ENCODE measurements around the gene USP5. TPM values are rescaled to one million over a fixed set of nuclear protein-coding genes. Genes with fewer than 3 reads are reported as not detected.

Gene USP5
- total and polyA plus RNA-seq, 2 of the 8 experiments (the other 6 are each of a cell fraction or from before 2014, with no cell fraction given): 66.5 to 148 TPM

DNA sequence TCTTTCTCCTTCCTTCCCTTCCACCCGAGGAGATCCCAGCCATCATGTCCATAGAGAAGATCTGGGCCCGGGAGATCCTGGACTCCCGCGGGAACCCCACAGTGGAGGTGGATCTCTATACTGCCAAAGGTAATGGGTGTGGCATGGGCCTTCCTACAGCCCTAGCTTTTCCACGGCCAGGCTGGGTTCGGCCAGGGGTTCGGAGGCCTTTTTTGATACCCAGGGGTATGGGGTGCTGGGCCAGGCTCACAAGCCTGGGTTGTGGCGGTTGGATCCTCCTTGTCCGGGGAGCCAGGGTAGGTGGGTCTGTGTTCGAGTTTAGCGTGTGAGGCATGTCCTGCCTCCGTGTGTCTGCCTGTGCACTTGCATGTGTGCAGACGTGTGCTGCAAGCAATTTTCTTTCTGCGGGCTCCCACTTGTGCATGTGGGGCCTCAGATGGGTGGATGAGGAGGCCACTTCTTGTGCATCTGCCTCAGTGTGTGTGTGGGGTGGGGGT is 63.9 kb downstream of the USP5 start:
- no peak overlapping the region for H3K56ac ChIP-seq (replicated peaks; ENCODE audit: insufficient read length, low read depth, low read length)
- no peak overlapping the region for H3K9ac ChIP-seq (replicated peaks in 1 of 4; ENCODE audit: extremely low read depth in 1 of 4, low read depth in 3 of 4, low read length in 3 of 4)
- FAIRE-seq (no peak), DNase-seq (ENCODE audit: low read depth in 1 of 2, low spot score in 2 of 2) (no peak)
- no peak overlapping the region for H4K5ac ChIP-seq (ENCODE audit: insufficient read length, low read depth, low read length)
- no peak overlapping the region for H3K27ac ChIP-seq (ENCODE audit: low read depth, low read length)
- ChIA-PET POLR2A (ENCODE audit: partially characterized antibody) (interaction anchor here (0.6 to 39.6 kb wide), 6 partner anchors 9 to 46 kb away, joined by 3 to 1027 read pairs (median 128); partner anchors contain the start of genes ATN1, C12orf57, LRRC23 and PTPN6), CTCF (ENCODE audit: partially characterized antibody) (interaction anchor here (1.2 to 9.3 kb wide), 6 partner anchors 9 to 46 kb away, joined by 3 to 74 read pairs (median 6); partner anchors contain the start of gene LRRC23)
- H3K9me3 ChIP-seq (ENCODE audit: insufficient read depth in 2 of 2, low read depth in 1 of 2, low read length in 1 of 2): no peaks in the 10 kb centered on the region
- H4K91ac ChIP-seq (replicated peaks; ENCODE audit: insufficient read length, low read length): no peak overlapping the region
- H3K27me3 ChIP-seq (replicated peaks in 1 of 4; ENCODE audit: control insufficient read depth in 3 of 4, extremely low read depth in 1 of 4, insufficient read depth in 3 of 4, low read length in 3 of 4): no peaks in the 10 kb centered on the region
- H3K36me3 ChIP-seq (ENCODE audit: control insufficient read depth in 2 of 4, insufficient read depth in 4 of 4, low read length in 3 of 4): peaks cover 10 to 46% (median 26%) of the 10 kb centered on the region in 4 experiments; a peak in 7 of 8 replicates
- H3K18ac ChIP-seq (ENCODE audit: extremely low read depth, low read length): no peak overlapping the region
- no peak overlapping the region for H2AFZ ChIP-seq (ENCODE audit: low read length)
- peak overlapping the region; percentile 97; the same call in 1 of the 2 replicates for H2BK15ac ChIP-seq (ENCODE audit: low read length)
- H3K79me1 ChIP-seq (ENCODE audit: low read depth, low read length): peaks cover 4% of the 10 kb centered on the region
- H3K79me2 ChIP-seq (ENCODE audit: control insufficient read depth in 1 of 2, insufficient read depth in 2 of 2, low read length in 2 of 2): peaks cover 0 to 9% of the 10 kb centered on the region in 2 experiments; a peak in 1 of 4 replicates
- peaks cover 0 to 18% (median 9%) of the 10 kb centered on the region in 4 experiments; a peak in 6 of 7 replicates for H3K4me1 ChIP-seq (replicated peaks in 1 of 4; ENCODE audit: control insufficient read depth in 3 of 4, insufficient read depth in 4 of 4, low read length in 3 of 4)
- H2BK12ac ChIP-seq (ENCODE audit: low read depth, low read length): peak overlapping the region; percentile 75; the same call in 1 of the 2 replicates
- peaks cover 11% of the 10 kb centered on the region; the same call in 1 of the 2 replicates for H3K23me2 ChIP-seq (ENCODE audit: low read depth, low read length)
- H3K4me3 ChIP-seq (ENCODE audit: extremely low read depth in 1 of 4, insufficient read depth in 2 of 4, low read depth in 3 of 4, low read length in 4 of 4): peak overlapping the region in 3 of 4 experiments; percentile 15 to 86 (median 26); a peak in 4 of 8 replicates
- peaks cover 0 to 2% of the 10 kb centered on the region in 2 experiments for H4K20me1 ChIP-seq (replicated peaks in 1 of 2; ENCODE audit: control insufficient read depth in 1 of 2, insufficient read depth in 2 of 2, low read length in 2 of 2)
- H2AK5ac ChIP-seq (ENCODE audit: low read depth, low read length): no peak overlapping the region
- H3K23ac ChIP-seq (ENCODE audit: insufficient read length): no peak overlapping the region
- TF ChIP-seq CEBPB (IDR thresholded peaks at IDR 0.05; ENCODE audit: low read depth, low read length): no peak
- H2BK120ac ChIP-seq (replicated peaks; ENCODE audit: low read depth, low read length): no peak overlapping the region
- 80% methylated on average over 8 of the region's 14 CpGs; no CpG with 5 or more reads in 1 of the 2 experiments for WGBS, 2 experiments (ENCODE audit: extremely low coverage in 1 of 2, insufficient coverage in 1 of 2, insufficient read length in 1 of 2, insufficient replicate concordance in 2 of 2, low coverage in 1 of 2, low lambda C conversion rate in 2 of 2, missing lambda C conversion rate in 1 of 2)
- no peak overlapping the region for H3K14ac ChIP-seq (ENCODE audit: insufficient read length)
- H3K4me2 ChIP-seq (ENCODE audit: insufficient read depth in 1 of 2, low read depth in 2 of 2, low read length in 2 of 2): peak overlapping the region; percentile 84 to 92; a peak in 3 of 4 replicates
- no peak overlapping the region for H2BK20ac ChIP-seq (ENCODE audit: low read length)
- H4K8ac ChIP-seq (ENCODE audit: extremely low read depth, insufficient read depth, low read length): no peak overlapping the region
- H2BK5ac ChIP-seq (ENCODE audit: low read depth, low read length): no peak overlapping the region
- no peak overlapping the region for H3K4ac ChIP-seq (replicated peaks; ENCODE audit: insufficient read length, low read depth, low read length)

Other genes with a start within 250 kb of the USP5 start
- 305 and 330 TPM in 2 replicates for gene CHD4, start 244.8 kb upstream of the USP5 start, total RNA-seq (2021; fragmentation: NEBNext Ultra II Directional; extraction: Animal tissue kit (Norgen Biotek cat#: 25700))
- 198 and 214 TPM in 2 replicates for gene CHD4, start 244.8 kb upstream of the USP5 start, polyA plus RNA-seq (2011; rRNA removed)
- 0.22 and 0.23 TPM in 2 replicates for gene LPAR5, start 216.2 kb upstream of the USP5 start, total RNA-seq (2021; fragmentation: NEBNext Ultra II Directional; extraction: Animal tissue kit (Norgen Biotek cat#: 25700))
- gene LPAR5, start 216.2 kb upstream of the USP5 start, polyA plus RNA-seq (2011; rRNA removed): 0.24 and 0.63 TPM in 2 replicates
- gene ACRBP, start 204.7 kb upstream of the USP5 start, total RNA-seq (2021; fragmentation: NEBNext Ultra II Directional; extraction: Animal tissue kit (Norgen Biotek cat#: 25700)): 0.80 and 1.2 TPM in 2 replicates
- 5.2 and 8.9 TPM in 2 replicates for gene ACRBP, start 204.7 kb upstream of the USP5 start, polyA plus RNA-seq (2011; rRNA removed)
- gene ING4, start 189.0 kb upstream of the USP5 start, total RNA-seq (2021; fragmentation: NEBNext Ultra II Directional; extraction: Animal tissue kit (Norgen Biotek cat#: 25700)): 21.7 and 22.9 TPM in 2 replicates
- gene ING4, start 189.0 kb upstream of the USP5 start, polyA plus RNA-seq (2011; rRNA removed): 28.6 and 29.3 TPM in 2 replicates
- gene ZNF384, start 162.8 kb upstream of the USP5 start, total RNA-seq (2021; fragmentation: NEBNext Ultra II Directional; extraction: Animal tissue kit (Norgen Biotek cat#: 25700)): 59.6 and 60.1 TPM in 2 replicates
- gene ZNF384, start 162.8 kb upstream of the USP5 start, polyA plus RNA-seq (2011; rRNA removed): 59.0 and 75.1 TPM in 2 replicates
- gene PIANP, start 151.3 kb upstream of the USP5 start, total RNA-seq (2021; fragmentation: NEBNext Ultra II Directional; extraction: Animal tissue kit (Norgen Biotek cat#: 25700)): 9.8 and 15.3 TPM in 2 replicates
- 6.3 and 13.3 TPM in 2 replicates for gene PIANP, start 151.3 kb upstream of the USP5 start, polyA plus RNA-seq (2011; rRNA removed)
- 43.3 and 44.5 TPM in 2 replicates for gene COPS7A, start 128.1 kb upstream of the USP5 start, total RNA-seq (2021; fragmentation: NEBNext Ultra II Directional; extraction: Animal tissue kit (Norgen Biotek cat#: 25700))
- 95.9 and 98.4 TPM in 2 replicates for gene COPS7A, start 128.1 kb upstream of the USP5 start, polyA plus RNA-seq (2011; rRNA removed)
- 229 and 232 TPM in 2 replicates for gene MLF2, start 99.0 kb upstream of the USP5 start, total RNA-seq (2021; fragmentation: NEBNext Ultra II Directional; extraction: Animal tissue kit (Norgen Biotek cat#: 25700))
- 401 and 443 TPM in 2 replicates for gene MLF2, start 99.0 kb upstream of the USP5 start, polyA plus RNA-seq (2011; rRNA removed)
- gene PTMS, start 85.8 kb upstream of the USP5 start, total RNA-seq (2021; fragmentation: NEBNext Ultra II Directional; extraction: Animal tissue kit (Norgen Biotek cat#: 25700)): 444 and 486 TPM in 2 replicates
- gene PTMS, start 85.8 kb upstream of the USP5 start, polyA plus RNA-seq (2011; rRNA removed): 553 and 999 TPM in 2 replicates
- gene LAG3, start 79.6 kb upstream of the USP5 start, total RNA-seq (2021; fragmentation: NEBNext Ultra II Directional; extraction: Animal tissue kit (Norgen Biotek cat#: 25700)): 2.8 and 3.1 TPM in 2 replicates
- 1.1 and 2.5 TPM in 2 replicates for gene LAG3, start 79.6 kb upstream of the USP5 start, polyA plus RNA-seq (2011; rRNA removed)
- gene CD4, start 62.6 kb upstream of the USP5 start, total RNA-seq (2021; fragmentation: NEBNext Ultra II Directional; extraction: Animal tissue kit (Norgen Biotek cat#: 25700)): 3.2 and 3.4 TPM in 2 replicates
- gene CD4, start 62.6 kb upstream of the USP5 start, polyA plus RNA-seq (2011; rRNA removed): 5.1 and 5.6 TPM in 2 replicates
- 8.6 and 8.8 TPM in 2 replicates for gene GPR162, start 30.3 kb upstream of the USP5 start, total RNA-seq (2021; fragmentation: NEBNext Ultra II Directional; extraction: Animal tissue kit (Norgen Biotek cat#: 25700))
- 7.3 and 9.5 TPM in 2 replicates for gene GPR162, start 30.3 kb upstream of the USP5 start, polyA plus RNA-seq (2011; rRNA removed)
- 42.4 and 43.5 TPM in 2 replicates for gene P3H3, start 23.7 kb upstream of the USP5 start, total RNA-seq (2021; fragmentation: NEBNext Ultra II Directional; extraction: Animal tissue kit (Norgen Biotek cat#: 25700))
- 22.9 and 40.9 TPM in 2 replicates for gene P3H3, start 23.7 kb upstream of the USP5 start, polyA plus RNA-seq (2011; rRNA removed)
- gene GNB3, start 11.2 kb upstream of the USP5 start, total RNA-seq (2021; fragmentation: NEBNext Ultra II Directional; extraction: Animal tissue kit (Norgen Biotek cat#: 25700)): 9.0 and 9.9 TPM in 2 replicates
- gene GNB3, start 11.2 kb upstream of the USP5 start, polyA plus RNA-seq (2011; rRNA removed): 9.9 and 13.9 TPM in 2 replicates
- gene CDCA3, start 864 bp upstream of the USP5 start, total RNA-seq (2021; fragmentation: NEBNext Ultra II Directional; extraction: Animal tissue kit (Norgen Biotek cat#: 25700)): 47.4 and 47.7 TPM in 2 replicates
- gene CDCA3, start 864 bp upstream of the USP5 start, polyA plus RNA-seq (2011; rRNA removed): 71.2 and 77.0 TPM in 2 replicates
- 902 and 910 TPM in 2 replicates for gene TPI1, start 15.4 kb downstream of the USP5 start, total RNA-seq (2021; fragmentation: NEBNext Ultra II Directional; extraction: Animal tissue kit (Norgen Biotek cat#: 25700))
- 2,591 and 3,018 TPM in 2 replicates for gene TPI1, start 15.4 kb downstream of the USP5 start, polyA plus RNA-seq (2011; rRNA removed)
- 13.0 and 13.9 TPM in 2 replicates for gene SPSB2, start 21.2 kb downstream of the USP5 start, total RNA-seq (2021; fragmentation: NEBNext Ultra II Directional; extraction: Animal tissue kit (Norgen Biotek cat#: 25700))
- 23.2 and 31.6 TPM in 2 replicates for gene SPSB2, start 21.2 kb downstream of the USP5 start, polyA plus RNA-seq (2011; rRNA removed)
- gene LRRC23, start 52.7 kb downstream of the USP5 start, total RNA-seq (2021; fragmentation: NEBNext Ultra II Directional; extraction: Animal tissue kit (Norgen Biotek cat#: 25700)): 2.5 and 2.9 TPM in 2 replicates
- 3.5 and 3.6 TPM in 2 replicates for gene LRRC23, start 52.7 kb downstream of the USP5 start, polyA plus RNA-seq (2011; rRNA removed)
- 90.9 and 92.4 TPM in 2 replicates for gene ENO2, start 62.4 kb downstream of the USP5 start, total RNA-seq (2021; fragmentation: NEBNext Ultra II Directional; extraction: Animal tissue kit (Norgen Biotek cat#: 25700))
- gene ENO2, start 62.4 kb downstream of the USP5 start, polyA plus RNA-seq (2011; rRNA removed): 102 and 126 TPM in 2 replicates
- 69.6 and 73.4 TPM in 2 replicates for gene ATN1, start 75.8 kb downstream of the USP5 start, total RNA-seq (2021; fragmentation: NEBNext Ultra II Directional; extraction: Animal tissue kit (Norgen Biotek cat#: 25700))
- 20.6 and 43.0 TPM in 2 replicates for gene ATN1, start 75.8 kb downstream of the USP5 start, polyA plus RNA-seq (2011; rRNA removed)
- not detected in 2 replicates for gene RNU7-1, start 91.7 kb downstream of the USP5 start, total RNA-seq (2021; fragmentation: NEBNext Ultra II Directional; extraction: Animal tissue kit (Norgen Biotek cat#: 25700))
- not detected in 2 replicates for gene RNU7-1, start 91.7 kb downstream of the USP5 start, polyA plus RNA-seq (2011; rRNA removed)
- 174 and 185 TPM in 2 replicates for gene C12orf57, start 91.9 kb downstream of the USP5 start, total RNA-seq (2021; fragmentation: NEBNext Ultra II Directional; extraction: Animal tissue kit (Norgen Biotek cat#: 25700))
- 993 and 1,124 TPM in 2 replicates for gene C12orf57, start 91.9 kb downstream of the USP5 start, polyA plus RNA-seq (2011; rRNA removed)
- gene PTPN6, start 99.2 kb downstream of the USP5 start, total RNA-seq (2021; fragmentation: NEBNext Ultra II Directional; extraction: Animal tissue kit (Norgen Biotek cat#: 25700)): 25.7 and 28.4 TPM in 2 replicates
- 16.3 and 22.6 TPM in 2 replicates for gene PTPN6, start 99.2 kb downstream of the USP5 start, polyA plus RNA-seq (2011; rRNA removed)
- gene PHB2, start 118.5 kb downstream of the USP5 start, total RNA-seq (2021; fragmentation: NEBNext Ultra II Directional; extraction: Animal tissue kit (Norgen Biotek cat#: 25700)): 360 and 368 TPM in 2 replicates
- 579 and 626 TPM in 2 replicates for gene PHB2, start 118.5 kb downstream of the USP5 start, polyA plus RNA-seq (2011; rRNA removed)
- 82.9 and 84.2 TPM in 2 replicates for gene EMG1, start 118.8 kb downstream of the USP5 start, total RNA-seq (2021; fragmentation: NEBNext Ultra II Directional; extraction: Animal tissue kit (Norgen Biotek cat#: 25700))
- gene EMG1, start 118.8 kb downstream of the USP5 start, polyA plus RNA-seq (2011; rRNA removed): 54.3 and 64.3 TPM in 2 replicates
- 55.2 and 55.8 TPM in 2 replicates for gene LPCAT3, start 166.3 kb downstream of the USP5 start, total RNA-seq (2021; fragmentation: NEBNext Ultra II Directional; extraction: Animal tissue kit (Norgen Biotek cat#: 25700))
- gene LPCAT3, start 166.3 kb downstream of the USP5 start, polyA plus RNA-seq (2011; rRNA removed): 69.5 and 70.4 TPM in 2 replicates
- gene C1S, start 208.6 kb downstream of the USP5 start, total RNA-seq (2021; fragmentation: NEBNext Ultra II Directional; extraction: Animal tissue kit (Norgen Biotek cat#: 25700)): 5.0 and 7.3 TPM in 2 replicates
- gene C1S, start 208.6 kb downstream of the USP5 start, polyA plus RNA-seq (2011; rRNA removed): 3.5 and 4.4 TPM in 2 replicates
- gene C1R, start 240.3 kb downstream of the USP5 start, total RNA-seq (2021; fragmentation: NEBNext Ultra II Directional; extraction: Animal tissue kit (Norgen Biotek cat#: 25700)): 6.9 and 7.7 TPM in 2 replicates
- gene C1R, start 240.3 kb downstream of the USP5 start, polyA plus RNA-seq (2011; rRNA removed): 16.3 and 19.3 TPM in 2 replicates

Data from H1 (cell line).